Mesenchymal stem cell (in vitro differentiated cells and primary cell): ENCODE data around the gene LRP1B.

ENCODE experiments used
- DNase-seq: peaks from one replicate; pipeline ENCODE4 v3.0.0-alpha.2; 2013
- H2AFZ ChIP-seq: one replicate; pipeline ENCODE4 v1.6.1; 2013; ENCODE audit warnings: low read depth, mild to moderate bottlenecking, control low read depth, inconsistent platforms, low read length, moderate library complexity
- H2AK5ac ChIP-seq: 2 replicates; pipeline ENCODE4 v1.6.1; 2013; ENCODE audit warnings: low read length, moderate library complexity, mild to moderate bottlenecking, inconsistent platforms; ENCODE audit not compliant: severe bottlenecking
- H2BK120ac ChIP-seq: one replicate; pipeline ENCODE4 v1.6.1; 2013; ENCODE audit warnings: low read depth, mild to moderate bottlenecking, inconsistent platforms, low read length, moderate library complexity
- H2BK12ac ChIP-seq, 2 experiments: one replicate each; pipeline ENCODE4 v1.6.1; 2013; ENCODE audit warnings: inconsistent platforms in 2 of 2, low read length in 2 of 2, mild to moderate bottlenecking in 2 of 2, moderate library complexity in 2 of 2, control low read depth in 1 of 2
- H2BK15ac ChIP-seq: one replicate; pipeline ENCODE4 v1.6.1; 2013; ENCODE audit warnings: mild to moderate bottlenecking, low read depth, inconsistent platforms; ENCODE audit not compliant: poor library complexity, severe bottlenecking
- H2BK5ac ChIP-seq: 2 replicates; pipeline ENCODE4 v1.6.1; 2013; ENCODE audit warnings: low read depth, mild to moderate bottlenecking, low read length, control low read depth, inconsistent platforms; ENCODE audit not compliant: poor library complexity, severe bottlenecking
- H3K14ac ChIP-seq, 2 experiments: one replicate each; pipeline ENCODE4 v1.6.1; 2013; ENCODE audit warnings: inconsistent platforms in 2 of 2, low read length in 2 of 2, control low read depth in 1 of 2, mild to moderate bottlenecking in 1 of 2, moderate library complexity in 1 of 2
- H3K18ac ChIP-seq, 2 experiments: one replicate each; pipeline ENCODE4 v1.6.1; 2013; ENCODE audit warnings: inconsistent platforms in 2 of 2, low read length in 2 of 2, control low read depth in 1 of 2, low read depth in 1 of 2, mild to moderate bottlenecking in 1 of 2
- H3K23ac ChIP-seq, 2 experiments: one replicate each; pipeline ENCODE4 v1.6.1; 2013; ENCODE audit warnings: inconsistent platforms in 2 of 2, low read length in 2 of 2, mild to moderate bottlenecking in 2 of 2, moderate library complexity in 2 of 2, control low read depth in 1 of 2
- H3K27ac ChIP-seq: 2 replicates; pipeline ENCODE4 v1.5.1; 2013; ENCODE audit warnings: mild to moderate bottlenecking, moderate library complexity, low read length, control low read depth, inconsistent platforms; ENCODE audit not compliant: poor library complexity, severe bottlenecking
- H3K27me3 ChIP-seq, 2 experiments: 2 replicates each; pipeline versions ENCODE4 v1.6.1 to v1.7.0; 2013; ENCODE audit warnings: low read length in 2 of 2, mild to moderate bottlenecking in 2 of 2, moderate library complexity in 2 of 2, control low read depth in 1 of 2, inconsistent platforms in 1 of 2; ENCODE audit not compliant: control insufficient read depth in 1 of 2, insufficient read depth in 1 of 2
- H3K36me3 ChIP-seq, 2 experiments: 2 replicates each; pipeline versions ENCODE4 v1.6.1 to v1.7.0; 2013; ENCODE audit warnings: low read length in 2 of 2, control low read depth in 1 of 2, inconsistent platforms in 1 of 2, low read depth in 1 of 2, mild to moderate bottlenecking in 1 of 2; ENCODE audit not compliant: insufficient read depth in 2 of 2, control insufficient read depth in 1 of 2
- H3K4ac ChIP-seq, 2 experiments: one replicate each; pipeline ENCODE4 v1.6.1; 2013; ENCODE audit warnings: inconsistent platforms in 2 of 2, low read length in 2 of 2, mild to moderate bottlenecking in 2 of 2, moderate library complexity in 2 of 2, control low read depth in 1 of 2, low read depth in 1 of 2
- H3K4me1 ChIP-seq: 2 replicates; pipeline ENCODE4 v1.6.1; 2013; ENCODE audit warnings: low read depth, low read length, control low read depth; ENCODE audit not compliant: control insufficient read depth, insufficient read depth
- H3K4me2 ChIP-seq: 2 replicates; pipeline ENCODE4 v1.6.1; 2013; ENCODE audit warnings: low read length, mild to moderate bottlenecking, inconsistent platforms; ENCODE audit not compliant: poor library complexity, severe bottlenecking
- H3K4me3 ChIP-seq, 2 experiments: 2 replicates each; pipeline versions ENCODE4 v1.5.1 to v1.7.0; 2013; ENCODE audit warnings: low read length in 2 of 2, mild to moderate bottlenecking in 2 of 2, control low read depth in 1 of 2, low read depth in 1 of 2; ENCODE audit not compliant: insufficient read depth in 1 of 2
- H3K79me1 ChIP-seq: replicated peaks from 2 replicates; pipeline ENCODE4 v1.6.1; 2013; ENCODE audit warnings: mild to moderate bottlenecking, control low read depth, low read length, inconsistent platforms; ENCODE audit not compliant: poor library complexity, severe bottlenecking
- H3K9ac ChIP-seq: 2 replicates; pipeline ENCODE4 v1.7.0; 2013; ENCODE audit warnings: mild to moderate bottlenecking, low read length, moderate library complexity
- H3K9me3 ChIP-seq: 2 replicates; pipeline ENCODE4 v1.7.0; 2013; ENCODE audit warnings: mild to moderate bottlenecking, low read length; ENCODE audit not compliant: control insufficient read depth
- H4K8ac ChIP-seq: one replicate; pipeline ENCODE4 v1.6.1; 2013; ENCODE audit warnings: inconsistent platforms, mild to moderate bottlenecking, low read length, moderate library complexity
- H4K91ac ChIP-seq: one replicate; pipeline ENCODE4 v1.6.1; 2013; ENCODE audit warnings: mild to moderate bottlenecking, low read length, inconsistent platforms
- WGBS: methylation state at CpG from one replicate; pipeline ENCODE4 v1.1.7; 2013; ENCODE audit warnings: mixed read lengths; 5-methylcytosine and 5-hydroxymethylcytosine counted together

The LRP1B gene

GRCh38 chr2:141557329-141558095 lies 573.3 kb downstream of the LRP1B start:
- Histone ChIP-seq H3K4me2 (no peak overlapping the region), H3K27ac (no peak overlapping the region), H3K9me3 (no peaks in the 10 kb centered on the region), H3K27me3 (no peaks in the 10 kb centered on the region), H3K4me3 (no peak overlapping the region), H3K36me3 (no peaks in the 10 kb centered on the region), H3K14ac (no peak overlapping the region), H4K91ac (peak overlapping the region; percentile 7), H2AK5ac (no peak overlapping the region), H2AFZ (no peak overlapping the region), H3K4ac (no peak overlapping the region), H3K23ac (no peak overlapping the region), H3K4me1 (no peaks in the 10 kb centered on the region), H4K8ac (no peak overlapping the region), H2BK120ac (no peak overlapping the region), H2BK5ac (no peak overlapping the region), H3K9ac (no peak overlapping the region), H3K18ac (no peak overlapping the region), H2BK15ac (no peak overlapping the region), H3K79me1 (no peaks in the 10 kb centered on the region), H2BK12ac (peak overlapping the region in 1 of 2 experiments; percentile 54)
- peak; percentile 99 for DNase-seq
- WGBS, result 39% methylated on average over 2 of the region's 4 CpGs

- peak overlapping the region in 1 of 2 experiments; percentile 62 for H3K18ac ChIP-seq
- H3K4ac ChIP-seq, result no peak overlapping the region
- no peaks in the 10 kb centered on the region for H3K79me1 ChIP-seq
- 40% methylated on average over 1 of the region's 5 CpGs for WGBS
- no peak overlapping the region for H3K27ac ChIP-seq
- no peak overlapping the region for H2BK5ac ChIP-seq
- no peaks in the 10 kb centered on the region for H3K36me3 ChIP-seq
- H4K91ac ChIP-seq, result no peak overlapping the region
- H3K27me3 ChIP-seq, result no peaks in the 10 kb centered on the region
- no peaks in the 10 kb centered on the region for H3K4me1 ChIP-seq
- no peak overlapping the region for H2BK120ac ChIP-seq
- H2BK12ac ChIP-seq, result no peak overlapping the region
- H3K14ac ChIP-seq, result no peak overlapping the region
- no peak overlapping the region for H3K9ac ChIP-seq
- H3K23ac ChIP-seq, result no peak overlapping the region
- H4K8ac ChIP-seq, result no peak overlapping the region
- H3K4me2 ChIP-seq, result no peak overlapping the region
- peak; percentile 52 for DNase-seq
- no peak overlapping the region for H3K4me3 ChIP-seq
- no peak overlapping the region for H2BK15ac ChIP-seq
- H2AK5ac ChIP-seq, result no peak overlapping the region
- no peaks in the 10 kb centered on the region for H3K9me3 ChIP-seq
- H2AFZ ChIP-seq, result no peak overlapping the region
Observed at GRCh38 chr2:141555876-141556470, 574.8 kb downstream of the LRP1B start.

- H3K14ac ChIP-seq, result no peak overlapping the region
- no peak overlapping the region for H2AK5ac ChIP-seq
- H3K9ac ChIP-seq, result no peak overlapping the region
- H4K8ac ChIP-seq, result no peak overlapping the region
- no peak overlapping the region for H3K4me2 ChIP-seq
- no peak overlapping the region for H2BK15ac ChIP-seq
- no peaks in the 10 kb centered on the region for H3K9me3 ChIP-seq
- H3K4me1 ChIP-seq, result no peaks in the 10 kb centered on the region
- no peak overlapping the region for H3K18ac ChIP-seq
- no peak overlapping the region for H4K91ac ChIP-seq
- no peak overlapping the region for H3K27ac ChIP-seq
- H2BK120ac ChIP-seq, result no peak overlapping the region
- no peaks in the 10 kb centered on the region for H3K36me3 ChIP-seq
- no peak overlapping the region for H3K4ac ChIP-seq
- peak; percentile 74 for DNase-seq
- H3K23ac ChIP-seq, result no peak overlapping the region
- no peaks in the 10 kb centered on the region for H3K27me3 ChIP-seq
- WGBS, result 31% methylated on average over 2 of the region's 3 CpGs
- H2AFZ ChIP-seq, result no peak overlapping the region
- H3K4me3 ChIP-seq, result no peak overlapping the region
- no peak overlapping the region for H2BK12ac ChIP-seq
- no peaks in the 10 kb centered on the region for H3K79me1 ChIP-seq
- no peak overlapping the region for H2BK5ac ChIP-seq
Observed at GRCh38 chr2:141554810-141555209, 576.0 kb downstream of the LRP1B start.

- no peak overlapping the region for H4K91ac ChIP-seq
- H2BK5ac ChIP-seq, result no peak overlapping the region
- no peaks in the 10 kb centered on the region for H3K27me3 ChIP-seq
- H3K36me3 ChIP-seq, result no peaks in the 10 kb centered on the region
- no peak overlapping the region for H4K8ac ChIP-seq
- H3K14ac ChIP-seq, result no peak overlapping the region
- no peak overlapping the region for H3K18ac ChIP-seq
- H2AK5ac ChIP-seq, result no peak overlapping the region
- WGBS, result 54% methylated on average over 2 of the region's 4 CpGs
- no peak for DNase-seq
- H2AFZ ChIP-seq, result no peak overlapping the region
- H2BK12ac ChIP-seq, result no peak overlapping the region
- no peak overlapping the region for H3K23ac ChIP-seq
- H3K9me3 ChIP-seq, result no peaks in the 10 kb centered on the region
- H2BK120ac ChIP-seq, result no peak overlapping the region
- H3K4ac ChIP-seq, result peak overlapping the region in 1 of 2 experiments; percentile 15
- H3K4me1 ChIP-seq, result no peaks in the 10 kb centered on the region
- H3K4me3 ChIP-seq, result no peak overlapping the region
- H3K4me2 ChIP-seq, result no peak overlapping the region
- no peak overlapping the region for H2BK15ac ChIP-seq
- H3K79me1 ChIP-seq, result no peaks in the 10 kb centered on the region
- no peak overlapping the region for H3K9ac ChIP-seq
- H3K27ac ChIP-seq, result no peak overlapping the region
Observed at GRCh38 chr2:141534666-141535362, 596.0 kb downstream of the LRP1B start.
